NCI-H1092 treated with DMSO at 0.1 percent for 48 hours (cell line): ENCODE measurements around the gene PDE6H.

Experiments
- DNase-seq: peaks from one replicate; lab custom pipeline; 2025; lab: John Stamatoyannopoulos, UW

Gene PDE6H

GRCh38 chr12:14972816-14973215 lies at the start of gene PDE6H:
Gene PDE6H, plus strand, starts transcription at chr12:14973042. Its CDS starts 4,971 bp downstream, at chr12:14978013.
- DNase-seq: no peak

- no peak for DNase-seq
Measured at GRCh38 chr12:14923944-14924343, 48.9 kb upstream of the PDE6H start.

- no peak for DNase-seq
Measured at GRCh38 chr12:14924541-14924940, 48.3 kb upstream of the PDE6H start.

- DNase-seq: no peak
Measured at GRCh38 chr12:14927267-14927666, 45.6 kb upstream of the PDE6H start.

GRCh38 chr12:14928931-14929330 lies 43.9 kb upstream of the PDE6H start:
- DNase-seq: no peak

- no peak for DNase-seq
Measured at GRCh38 chr12:14930299-14930698, 42.5 kb upstream of the PDE6H start.

- no peak for DNase-seq
Measured at GRCh38 chr12:14931359-14931758, 41.5 kb upstream of the PDE6H start.

GRCh38 chr12:14931791-14932560 lies 40.9 kb upstream of the PDE6H start:
- no peak for DNase-seq

- DNase-seq: no peak
Measured at GRCh38 chr12:14934511-14934910, 38.3 kb upstream of the PDE6H start.

- DNase-seq: no peak
Measured at GRCh38 chr12:14935031-14935430, 37.8 kb upstream of the PDE6H start.

GRCh38 chr12:14936224-14936861 lies 36.5 kb upstream of the PDE6H start:
- DNase-seq: no peak

- DNase-seq: no peak
Measured at GRCh38 chr12:14937014-14937413, 35.8 kb upstream of the PDE6H start.

GRCh38 chr12:14937689-14938088 lies 35.2 kb upstream of the PDE6H start:
- no peak for DNase-seq

GRCh38 chr12:14938301-14938700 lies 34.5 kb upstream of the PDE6H start, which contains the start of gene ERP27:
Gene ERP27, minus strand, starts transcription at chr12:14938537. Its CDS starts 29 bp downstream, at chr12:14938508.
- DNase-seq: no peak

GRCh38 chr12:14941369-14941768 lies 31.5 kb upstream of the PDE6H start:
- DNase-seq: no peak

GRCh38 chr12:14942196-14942931 lies 30.5 kb upstream of the PDE6H start:
- DNase-seq: peak; percentile 17

- DNase-seq: no peak
Measured at GRCh38 chr12:14946162-14946561, 26.7 kb upstream of the PDE6H start.

GRCh38 chr12:14946861-14947260 lies 26.0 kb upstream of the PDE6H start:
- DNase-seq: no peak

GRCh38 chr12:14948672-14949071 lies 24.2 kb upstream of the PDE6H start:
- no peak for DNase-seq

- no peak for DNase-seq
Measured at GRCh38 chr12:14949631-14950030, 23.2 kb upstream of the PDE6H start.

GRCh38 chr12:14950421-14950820 lies 22.4 kb upstream of the PDE6H start:
- DNase-seq: no peak

GRCh38 chr12:14950982-14951746 lies 21.7 kb upstream of the PDE6H start:
- DNase-seq: no peak
